HG02840 (cell line): ENCODE data around the gene RAB40AL.

ENCODE experiments used
- ATAC-seq: cut with Tn5 transposase; IDR thresholded peaks from one replicate; pipeline ENCODE4 v1.9.1; 2021; ENCODE audit warnings: mild to moderate bottlenecking, moderate library complexity, moderate number of reproducible peaks; ENCODE audit not compliant: unreplicated experiment, low FRiP score

The RAB40AL gene

GRCh38 chrX:102979536-102979935 lies 42.5 kb downstream of the RAB40AL start:
- ATAC-seq, result no peak

- no peak for ATAC-seq
Measured at GRCh38 chrX:102983205-102983604, 46.1 kb downstream of the RAB40AL start.

DNA sequence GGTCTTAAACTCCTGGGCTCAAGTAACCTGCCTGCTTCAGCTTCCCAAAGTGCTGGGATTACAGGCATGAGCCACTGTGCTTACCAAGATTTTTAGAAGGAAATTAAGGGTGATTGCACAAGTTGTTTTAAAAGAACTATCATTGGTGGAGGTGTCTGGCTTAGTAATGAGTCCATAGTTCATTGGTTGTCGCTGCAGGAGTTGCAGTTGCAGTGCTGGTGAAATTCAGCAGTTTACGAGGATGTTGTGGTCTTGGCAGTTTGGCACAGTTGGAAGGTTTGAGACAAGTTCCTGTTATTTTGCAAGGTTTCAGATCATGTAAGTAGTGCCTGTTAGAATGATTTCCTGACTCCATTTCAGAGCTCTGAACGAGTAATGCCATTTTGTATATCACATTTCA lies 48.1 kb downstream of the RAB40AL start:
- no peak for ATAC-seq
